Fibroblast of skin of left quadriceps (primary cell): Measurements from ENCODE around the gene LCE3B.

Experiments used
- DNase-seq, 2 experiments: peaks; one replicate each; pipeline ENCODE4 v3.0.0-alpha.2; 2013; ENCODE audit warnings: low read depth in 2 of 2

LCE3B gene

DNA sequence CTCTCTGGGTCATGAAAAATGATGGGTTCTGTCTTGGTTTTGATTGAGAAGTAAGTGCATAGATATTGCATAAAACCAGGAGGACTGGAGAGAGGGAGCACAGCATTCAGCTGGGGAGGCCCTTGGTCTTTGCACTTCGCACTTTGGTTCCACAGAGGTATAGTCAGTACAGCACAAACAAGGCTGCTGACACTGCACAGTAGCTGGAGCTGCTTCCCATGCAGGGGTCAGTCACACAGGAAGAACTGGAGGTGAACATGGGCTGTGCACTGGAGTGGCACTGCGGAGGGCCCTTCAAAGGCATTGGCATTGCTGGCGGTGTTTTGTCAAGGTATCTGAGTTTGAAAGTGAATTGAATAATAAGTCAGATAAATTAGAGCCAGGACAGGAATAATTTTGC is 45.0 kb downstream of the LCE3B start:
- no peak for DNase-seq

GRCh38 chr1:152663098-152663497 is 49.5 kb downstream of the LCE3B start, which contains the start of gene LCE2D:
LCE2D (plus strand) TSS chr1:152663380; CDS start chr1:152664106, 726 bp downstream.
- no peak for DNase-seq
